OCI-LY7 (cell line): ENCODE measurements around the gene RNF111. TPM values are rescaled to one million over a fixed set of nuclear protein-coding genes. Genes with fewer than 3 reads are reported as not detected.

ENCODE experiments used
- BruUV-seq: library from RNA; stranded (reverse); fragments of 400-500 nt; replicated peaks from 2 replicates; lab custom pipeline; 2021; lab: Mats Ljungman, UMichigan
- CTCF ChIA-PET: fragments of 300-600 bp; sonication (Branson Sonifier 250); formaldehyde crosslinking; loops from one replicate; lab custom pipeline; 2022; ENCODE audit warnings: antibody characterized with exemption; ENCODE audit not compliant: unreplicated experiment; lab: Charles Lee
- POLR2A ChIA-PET: fragments of 300-600 bp; sonication (Branson Sonifier 250); formaldehyde crosslinking; loops from one replicate; lab custom pipeline; 2022; ENCODE audit warnings: antibody characterized with exemption; lab: Charles Lee
- DNase-seq: peaks from one replicate; pipeline ENCODE4 v3.0.0-alpha.2; 2015; ENCODE audit warnings: low spot score
- H2AFZ ChIP-seq: fragments of 200-600 bp; sonication (generic), shearing (Covaris generic); 2 replicates; pipeline ENCODE4 v1.6.1; 2014; ENCODE audit warnings: mild to moderate bottlenecking, antibody characterized with exemption, low read length, moderate library complexity
- H3K27ac ChIP-seq: fragments of 200-600 bp; sonication (generic); 2 replicates; pipeline ENCODE4 v1.5.1; 2014; ENCODE audit warnings: mixed run types, low read depth, mild to moderate bottlenecking, moderate library complexity, low read length, inconsistent platforms; ENCODE audit not compliant: poor library complexity, severe bottlenecking
- H3K36me3 ChIP-seq: fragments of 200-600 bp; sonication (generic); 2 replicates; pipeline ENCODE4 v1.6.1; 2014; ENCODE audit warnings: mild to moderate bottlenecking, antibody characterized with exemption, low read length, moderate library complexity, mixed read lengths; ENCODE audit not compliant: insufficient read depth
- H3K4me1 ChIP-seq: fragments of 200-600 bp; sonication (generic); 2 replicates; pipeline ENCODE4 v1.5.1; 2014; ENCODE audit warnings: mild to moderate bottlenecking, low read length; ENCODE audit not compliant: insufficient read depth, poor library complexity, severe bottlenecking
- H3K4me2 ChIP-seq: fragments of 200-600 bp; sonication (generic); 2 replicates; pipeline ENCODE4 v1.6.1; 2014; ENCODE audit warnings: mild to moderate bottlenecking, low read length
- H3K4me3 ChIP-seq: fragments of 200-600 bp; sonication (generic); 2 replicates; pipeline ENCODE4 v1.5.1; 2014; ENCODE audit warnings: mild to moderate bottlenecking, low read depth, low read length; ENCODE audit not compliant: poor library complexity, severe bottlenecking
- H3K79me2 ChIP-seq: fragments of 200-600 bp; sonication (generic); 2 replicates; pipeline ENCODE4 v1.6.1; 2016; ENCODE audit warnings: low read depth, mild to moderate bottlenecking, low read length, moderate library complexity, mixed read lengths; ENCODE audit not compliant: insufficient read depth
- H3K9me2 ChIP-seq: fragments of 200-600 bp; sonication (generic); 2 replicates; pipeline ENCODE4 v1.6.1; 2016; ENCODE audit warnings: mild to moderate bottlenecking, low read length, mixed read lengths; ENCODE audit not compliant: insufficient read depth
- H3K9me3 ChIP-seq: fragments of 200-600 bp; sonication (generic); 2 replicates; pipeline ENCODE4 v1.6.1; 2014; ENCODE audit warnings: mild to moderate bottlenecking, mixed run types, low read length, mixed read lengths
- H4K20me1 ChIP-seq: fragments of 200-600 bp; sonication (generic); 2 replicates; pipeline ENCODE4 v1.6.1; 2014; ENCODE audit warnings: mild to moderate bottlenecking, antibody characterized with exemption, low read length, moderate library complexity, mixed read lengths; ENCODE audit not compliant: insufficient read depth
- EZH2phosphoT487 ChIP-seq: fragments of 200-600 bp; sonication (generic); IDR thresholded peaks from 2 replicates; pipeline ENCODE4 v1.6.1; 2018; ENCODE audit warnings: low read depth, borderline replicate concordance, mild to moderate bottlenecking, mixed run types, antibody characterized with exemption, low read length, moderate library complexity, mixed read lengths
- intact Hi-C: fragments of 100-400 bp; cut with micrococcal nuclease; formaldehyde crosslinking; loops from one replicate; pipeline ENCODE4 v1.10.0; 2022; ENCODE audit not compliant: unreplicated experiment
- total RNA-seq, 2 experiments: library from RNA; depleted of rRNA in 1 of 2; stranded (reverse); fragments of >200 nt in 1 of 2; shearing (Covaris generic) in 1 of 2; gene quantifications; 2 replicates each; pipeline ENCODE4 v1.2.3, GENCODE V29; 2014 to 2022
- TF ChIP-seq, protein P1 (sequence below): fragments of 200-600 bp; sonication (generic); conservative IDR thresholded peaks from 2 replicates; pipeline ENCODE4 v1.5.1; 2014; ENCODE audit warnings: mild to moderate bottlenecking, antibody characterized with exemption, low read length, moderate library complexity, mixed read lengths

Gene RNF111
- total RNA-seq, 2 experiments from 2014 or later = 19.2 to 42.7 TPM

- Histone ChIP-seq H3K4me1 (no peaks in the 10 kb centered on the region), H3K36me3 (peaks cover 94% of the 10 kb centered on the region), H3K9me2 (no peaks in the 10 kb centered on the region), H3K79me2 (peaks cover 6% of the 10 kb centered on the region; the same call in 1 of the 2 replicates), H3K9me3 (no peaks in the 10 kb centered on the region), H3K4me2 (no peak overlapping the region), H3K27ac (no peak overlapping the region), H3K4me3 (no peak overlapping the region), H4K20me1 (no peaks in the 10 kb centered on the region), H2AFZ (no peak overlapping the region)
- ChIA-PET CTCF (no interaction called here), POLR2A (interaction anchor here (1.3 kb wide), 1 partner anchor 10 kb away, joined by 13 read pairs; no protein-coding TSS in a partner anchor)
- no TSS peak for BruUV-seq
- no peak for DNase-seq
- intact Hi-C loops = no loop called here
- TF ChIP-seq, protein P1, sequence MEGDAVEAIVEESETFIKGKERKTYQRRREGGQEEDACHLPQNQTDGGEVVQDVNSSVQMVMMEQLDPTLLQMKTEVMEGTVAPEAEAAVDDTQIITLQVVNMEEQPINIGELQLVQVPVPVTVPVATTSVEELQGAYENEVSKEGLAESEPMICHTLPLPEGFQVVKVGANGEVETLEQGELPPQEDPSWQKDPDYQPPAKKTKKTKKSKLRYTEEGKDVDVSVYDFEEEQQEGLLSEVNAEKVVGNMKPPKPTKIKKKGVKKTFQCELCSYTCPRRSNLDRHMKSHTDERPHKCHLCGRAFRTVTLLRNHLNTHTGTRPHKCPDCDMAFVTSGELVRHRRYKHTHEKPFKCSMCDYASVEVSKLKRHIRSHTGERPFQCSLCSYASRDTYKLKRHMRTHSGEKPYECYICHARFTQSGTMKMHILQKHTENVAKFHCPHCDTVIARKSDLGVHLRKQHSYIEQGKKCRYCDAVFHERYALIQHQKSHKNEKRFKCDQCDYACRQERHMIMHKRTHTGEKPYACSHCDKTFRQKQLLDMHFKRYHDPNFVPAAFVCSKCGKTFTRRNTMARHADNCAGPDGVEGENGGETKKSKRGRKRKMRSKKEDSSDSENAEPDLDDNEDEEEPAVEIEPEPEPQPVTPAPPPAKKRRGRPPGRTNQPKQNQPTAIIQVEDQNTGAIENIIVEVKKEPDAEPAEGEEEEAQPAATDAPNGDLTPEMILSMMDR = no peak
- no peak for TF ChIP-seq EZH2phosphoT487
These were observed 129.3 kb downstream of the RNF111 start for GRCh38 chr15:59116771-59117170.

DNA sequence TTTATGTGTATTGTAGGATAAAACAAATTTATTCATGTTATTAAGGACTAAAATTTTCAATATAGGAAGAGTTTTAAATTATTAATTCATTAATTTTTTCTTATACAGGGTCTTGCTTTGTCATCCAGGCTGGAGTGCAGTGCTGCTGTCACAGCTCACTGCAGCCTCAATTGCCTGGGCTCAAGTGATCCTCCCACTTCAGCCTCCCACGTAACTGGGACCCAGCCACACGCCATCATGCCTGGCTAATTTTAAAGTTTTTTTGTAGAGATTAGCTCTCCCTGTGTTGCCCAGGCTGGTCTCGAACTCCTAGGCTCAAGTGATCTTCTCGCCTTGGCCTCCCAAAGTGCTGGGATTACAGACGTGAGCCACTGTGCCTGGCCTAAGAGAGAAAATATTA lies 132.2 kb downstream of the RNF111 start:
- Histone ChIP-seq H2AFZ (no peak overlapping the region), H3K4me1 (no peaks in the 10 kb centered on the region), H3K4me2 (no peak overlapping the region), H3K9me3 (no peaks in the 10 kb centered on the region), H4K20me1 (no peaks in the 10 kb centered on the region), H3K27ac (no peak overlapping the region), H3K79me2 (no peaks in the 10 kb centered on the region), H3K36me3 (peaks cover 94% of the 10 kb centered on the region), H3K9me2 (no peaks in the 10 kb centered on the region), H3K4me3 (no peak overlapping the region)
- intact Hi-C loops = no loop called here
- ChIA-PET POLR2A (no interaction called here), CTCF (no interaction called here)
- DNase-seq = no peak
- no TSS peak for BruUV-seq
- TF ChIP-seq EZH2phosphoT487 = no peak

DNA sequence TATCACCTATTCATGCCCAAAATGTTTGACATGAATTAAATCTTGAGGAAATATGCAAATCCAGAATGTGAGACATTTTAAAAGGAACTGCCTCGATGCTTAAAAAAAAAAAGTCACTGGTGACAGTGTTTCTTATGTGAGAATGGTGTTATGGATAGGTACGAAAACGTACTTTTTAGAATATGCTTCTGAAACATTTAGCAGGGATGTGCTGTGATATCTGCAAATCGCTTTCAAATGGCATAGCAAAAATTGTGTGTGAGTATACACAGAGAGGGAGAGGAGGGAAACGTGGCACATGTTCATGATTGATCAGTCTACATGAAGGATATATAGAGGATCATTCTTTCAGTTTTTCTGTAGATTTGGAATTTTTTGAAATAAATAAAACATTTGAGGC lies 133.5 kb downstream of the RNF111 start:
- BruUV-seq = no TSS peak
- H3K27ac ChIP-seq = no peak overlapping the region
- H3K4me2 ChIP-seq = no peak overlapping the region
- TF ChIP-seq, protein P1 = no peak
- TF ChIP-seq EZH2phosphoT487 = no peak
- H3K36me3 ChIP-seq = peaks cover 94% of the 10 kb centered on the region
- H2AFZ ChIP-seq = no peak overlapping the region
- no peaks in the 10 kb centered on the region for H4K20me1 ChIP-seq
- DNase-seq = no peak
- no peaks in the 10 kb centered on the region for H3K9me2 ChIP-seq
- H3K9me3 ChIP-seq = no peaks in the 10 kb centered on the region
- no peak overlapping the region for H3K4me3 ChIP-seq
- intact Hi-C loops = no loop called here
- H3K79me2 ChIP-seq = no peaks in the 10 kb centered on the region
- ChIA-PET POLR2A (no interaction called here), CTCF (no interaction called here)
- no peaks in the 10 kb centered on the region for H3K4me1 ChIP-seq
